ENCODE results near the gene PKMYT1.

DNA sequence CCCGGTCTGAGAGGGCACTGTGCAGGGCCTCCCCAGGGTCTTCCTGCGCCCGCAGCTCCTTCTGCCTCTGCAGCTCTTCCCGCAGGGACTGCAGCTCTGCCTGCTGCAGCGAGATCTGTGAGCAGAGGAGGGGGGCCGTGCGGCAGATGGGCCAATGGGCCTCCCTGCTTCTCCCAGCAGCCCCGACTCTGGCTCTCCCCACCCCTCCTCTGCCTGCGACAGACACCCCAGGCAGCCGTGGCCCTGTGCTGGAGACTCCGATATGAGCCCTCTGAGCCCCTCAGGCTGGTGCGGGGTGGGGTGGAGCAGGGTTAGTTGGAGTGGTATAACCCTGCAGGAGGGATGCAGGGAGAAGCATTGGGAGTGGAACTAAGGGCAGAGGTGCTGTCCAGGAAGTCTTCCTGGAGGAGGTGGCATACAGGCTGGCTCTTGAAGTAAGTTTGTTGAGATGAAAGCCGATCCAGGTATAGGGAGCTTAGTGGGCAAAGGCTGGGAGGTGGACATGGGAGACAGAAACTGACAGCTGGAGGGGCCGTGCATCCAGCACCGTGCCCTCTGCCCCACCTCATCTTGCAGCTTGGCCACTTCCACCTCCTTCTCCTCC is 48.6 kb upstream of the PKMYT1 start:
- TF ChIP-seq CTCF (IDR thresholded peaks at IDR 0.05) (no peak), POLR2A (IDR thresholded peaks at IDR 0.05) (no peak)

Data from right lobe of liver (tissue), 4 donors.